HepG2 (cell line): ENCODE results near the gene RNF40. TPM values are rescaled to one million over a fixed set of nuclear protein-coding genes. Genes with fewer than 3 reads are reported as not detected.

Experiments used
- EEA1 ChIP-seq: sonication (generic); formaldehyde crosslinking; IDR thresholded peaks from 2 replicates; pipeline ENCODE4 v1.5.1; 2020; ENCODE audit warnings: mild to moderate bottlenecking, missing genetic modification reagents, borderline replicate concordance
- HMG20B ChIP-seq: conservative IDR thresholded peaks from 2 replicates; pipeline ENCODE4 v1.6.1; 2016; ENCODE audit warnings: missing genetic modification reagents, missing compliant biosample characterization
- HOXA7 ChIP-seq: sonication (generic); formaldehyde crosslinking; IDR thresholded peaks from 2 replicates; pipeline ENCODE4 v1.8.1; 2022; ENCODE audit warnings: mild to moderate bottlenecking, missing genetic modification reagents, moderate library complexity
- ISX ChIP-seq: sonication (generic); formaldehyde crosslinking; conservative IDR thresholded peaks from 2 replicates; pipeline ENCODE4 v1.5.0; 2020; ENCODE audit warnings: missing genetic modification reagents
- KLF15 ChIP-seq: sonication (generic); formaldehyde crosslinking; IDR thresholded peaks from 2 replicates; pipeline ENCODE4 v1.8.1; 2023; ENCODE audit warnings: borderline replicate concordance, mild to moderate bottlenecking, inconsistent platforms, missing genetic modification reagents, mixed read lengths
- NR2C2 ChIP-seq: sonication (generic); formaldehyde crosslinking; IDR thresholded peaks from 2 replicates; pipeline ENCODE4 v1.4.0; 2020; ENCODE audit warnings: missing genetic modification reagents, mild to moderate bottlenecking, moderate library complexity, borderline replicate concordance
- SIN3B ChIP-seq: fragments of 150-350 bp; IDR thresholded peaks from 2 replicates; pipeline ENCODE4 v1.6.1; 2014; ENCODE audit warnings: low read length
- SNAPC2 ChIP-seq: sonication (generic); formaldehyde crosslinking; IDR thresholded peaks from 2 replicates; pipeline ENCODE4 v1.8.1; 2022; ENCODE audit warnings: mild to moderate bottlenecking, missing genetic modification reagents
- TCF7 ChIP-seq: sonication (generic); IDR thresholded peaks from 2 replicates; pipeline ENCODE4 v1.6.1; 2016; ENCODE audit warnings: antibody characterized with exemption, low read depth
- ZNF326 ChIP-seq: sonication (generic); formaldehyde crosslinking; IDR thresholded peaks from 2 replicates; pipeline ENCODE4 v1.4.0; 2020; ENCODE audit warnings: missing genetic modification reagents, borderline replicate concordance
- ZNF607 ChIP-seq: sonication (generic); formaldehyde crosslinking; IDR thresholded peaks from 2 replicates; pipeline ENCODE4 v1.5.1; 2020; ENCODE audit warnings: missing genetic modification reagents, mild to moderate bottlenecking, borderline replicate concordance
- ZNF713 ChIP-seq: sonication (generic); formaldehyde crosslinking; IDR thresholded peaks from 2 replicates; pipeline ENCODE4 v1.4.0; 2020; ENCODE audit warnings: mild to moderate bottlenecking, missing genetic modification reagents
- ZNF850 ChIP-seq: sonication (generic); formaldehyde crosslinking; conservative IDR thresholded peaks from 2 replicates; pipeline ENCODE4 v1.9.0; 2021; ENCODE audit warnings: mild to moderate bottlenecking, missing genetic modification reagents
- polyA plus RNA-seq, 8 experiments: library from polyadenylated mRNA; depleted of rRNA in 3 of 8; stranded (reverse) in 7 of 8; unstranded in 1 of 8; fragments of >200 nt; fragmentation: Illumina TruSeq in 4 of 8; extraction: Trizol in 4 of 8; gene quantifications; 2 replicates each; pipeline versions ENCODE4 v1.2.1 to v1.2.3, GENCODE V29; 2011 to 2016; ENCODE audit warnings: low read depth in 4 of 8, missing spikeins in 1 of 8, mixed read lengths in 1 of 8; ENCODE audit not compliant: insufficient read depth in 1 of 8
- total RNA-seq, 5 experiments: library from RNA; depleted of rRNA; stranded (reverse); fragments of >200 nt; fragmentation: Illumina TruSeq; extraction: Trizol; gene quantifications; 2 replicates each; pipeline ENCODE4 v1.2.3, GENCODE V29; 2016; ENCODE audit warnings: low read depth in 1 of 5
- TF ChIP-seq, protein P1 (sequence below): sonication (generic); formaldehyde crosslinking; IDR thresholded peaks from 2 replicates; pipeline ENCODE4 v1.4.0; 2020; ENCODE audit warnings: missing genetic modification reagents, borderline replicate concordance
- TF ChIP-seq, protein P2 (sequence below): sonication (generic); formaldehyde crosslinking; IDR thresholded peaks from 2 replicates; pipeline ENCODE4 v1.9.0; 2021; ENCODE audit warnings: missing genetic modification reagents, borderline replicate concordance
- TF ChIP-seq, protein P3 (sequence below): sonication (generic); formaldehyde crosslinking; IDR thresholded peaks from 2 replicates; pipeline ENCODE4 v1.8.0; 2022; ENCODE audit warnings: mild to moderate bottlenecking, missing genetic modification reagents; ENCODE audit not compliant: insufficient replicate concordance
- TF ChIP-seq, protein P4 (sequence below): sonication (generic); formaldehyde crosslinking; IDR thresholded peaks from 2 replicates; pipeline ENCODE4 v1.8.1; 2023; ENCODE audit warnings: missing genetic modification reagents, mild to moderate bottlenecking, borderline replicate concordance
- TF ChIP-seq, protein P5 (sequence below): sonication (generic); formaldehyde crosslinking; IDR thresholded peaks from 2 replicates; pipeline ENCODE4 v1.9.0; 2021; ENCODE audit warnings: missing genetic modification reagents, mild to moderate bottlenecking, borderline replicate concordance

RNF40 gene
- total and polyA plus RNA-seq, 2 of the 13 experiments (the other 11 are each of a cell fraction or from before 2014, with no cell fraction given): 84.0 to 85.6 TPM

- TF ChIP-seq, protein P1, sequence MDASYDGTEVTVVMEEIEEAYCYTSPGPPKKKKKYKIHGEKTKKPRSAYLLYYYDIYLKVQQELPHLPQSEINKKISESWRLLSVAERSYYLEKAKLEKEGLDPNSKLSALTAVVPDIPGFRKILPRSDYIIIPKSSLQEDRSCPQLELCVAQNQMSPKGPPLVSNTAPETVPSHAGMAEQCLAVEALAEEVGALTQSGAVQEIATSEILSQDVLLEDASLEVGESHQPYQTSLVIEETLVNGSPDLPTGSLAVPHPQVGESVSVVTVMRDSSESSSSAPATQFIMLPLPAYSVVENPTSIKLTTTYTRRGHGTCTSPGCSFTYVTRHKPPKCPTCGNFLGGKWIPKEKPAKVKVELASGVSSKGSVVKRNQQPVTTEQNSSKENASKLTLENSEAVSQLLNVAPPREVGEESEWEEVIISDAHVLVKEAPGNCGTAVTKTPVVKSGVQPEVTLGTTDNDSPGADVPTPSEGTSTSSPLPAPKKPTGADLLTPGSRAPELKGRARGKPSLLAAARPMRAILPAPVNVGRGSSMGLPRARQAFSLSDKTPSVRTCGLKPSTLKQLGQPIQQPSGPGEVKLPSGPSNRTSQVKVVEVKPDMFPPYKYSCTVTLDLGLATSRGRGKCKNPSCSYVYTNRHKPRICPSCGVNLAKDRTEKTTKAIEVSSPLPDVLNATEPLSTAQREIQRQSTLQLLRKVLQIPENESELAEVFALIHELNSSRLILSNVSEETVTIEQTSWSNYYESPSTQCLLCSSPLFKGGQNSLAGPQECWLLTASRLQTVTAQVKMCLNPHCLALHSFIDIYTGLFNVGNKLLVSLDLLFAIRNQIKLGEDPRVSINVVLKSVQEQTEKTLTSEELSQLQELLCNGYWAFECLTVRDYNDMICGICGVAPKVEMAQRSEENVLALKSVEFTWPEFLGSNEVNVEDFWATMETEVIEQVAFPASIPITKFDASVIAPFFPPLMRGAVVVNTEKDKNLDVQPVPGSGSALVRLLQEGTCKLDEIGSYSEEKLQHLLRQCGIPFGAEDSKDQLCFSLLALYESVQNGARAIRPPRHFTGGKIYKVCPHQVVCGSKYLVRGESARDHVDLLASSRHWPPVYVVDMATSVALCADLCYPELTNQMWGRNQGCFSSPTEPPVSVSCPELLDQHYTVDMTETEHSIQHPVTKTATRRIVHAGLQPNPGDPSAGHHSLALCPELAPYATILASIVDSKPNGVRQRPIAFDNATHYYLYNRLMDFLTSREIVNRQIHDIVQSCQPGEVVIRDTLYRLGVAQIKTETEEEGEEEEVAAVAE (CRISPR knock-in tag): peak; percentile 45
- no peak for TF ChIP-seq TCF7
- TF ChIP-seq, protein P2, sequence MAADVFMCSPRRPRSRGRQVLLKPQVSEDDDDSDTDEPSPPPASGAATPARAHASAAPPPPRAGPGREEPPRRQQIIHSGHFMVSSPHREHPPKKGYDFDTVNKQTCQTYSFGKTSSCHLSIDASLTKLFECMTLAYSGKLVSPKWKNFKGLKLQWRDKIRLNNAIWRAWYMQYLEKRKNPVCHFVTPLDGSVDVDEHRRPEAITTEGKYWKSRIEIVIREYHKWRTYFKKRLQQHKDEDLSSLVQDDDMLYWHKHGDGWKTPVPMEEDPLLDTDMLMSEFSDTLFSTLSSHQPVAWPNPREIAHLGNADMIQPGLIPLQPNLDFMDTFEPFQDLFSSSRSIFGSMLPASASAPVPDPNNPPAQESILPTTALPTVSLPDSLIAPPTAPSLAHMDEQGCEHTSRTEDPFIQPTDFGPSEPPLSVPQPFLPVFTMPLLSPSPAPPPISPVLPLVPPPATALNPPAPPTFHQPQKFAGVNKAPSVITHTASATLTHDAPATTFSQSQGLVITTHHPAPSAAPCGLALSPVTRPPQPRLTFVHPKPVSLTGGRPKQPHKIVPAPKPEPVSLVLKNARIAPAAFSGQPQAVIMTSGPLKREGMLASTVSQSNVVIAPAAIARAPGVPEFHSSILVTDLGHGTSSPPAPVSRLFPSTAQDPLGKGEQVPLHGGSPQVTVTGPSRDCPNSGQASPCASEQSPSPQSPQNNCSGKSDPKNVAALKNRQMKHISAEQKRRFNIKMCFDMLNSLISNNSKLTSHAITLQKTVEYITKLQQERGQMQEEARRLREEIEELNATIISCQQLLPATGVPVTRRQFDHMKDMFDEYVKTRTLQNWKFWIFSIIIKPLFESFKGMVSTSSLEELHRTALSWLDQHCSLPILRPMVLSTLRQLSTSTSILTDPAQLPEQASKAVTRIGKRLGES (CRISPR knock-in tag): peak; percentile 51; the same call in 1 of the 2 replicates
- peak; percentile 92 for TF ChIP-seq SNAPC2
- peak; percentile 27; the same call in 1 of the 2 replicates for TF ChIP-seq HOXA7 (CRISPR knock-in tag)
- peak; percentile 96 for TF ChIP-seq ZNF607 (CRISPR knock-in tag)
- no peak for TF ChIP-seq ZNF850
- TF ChIP-seq SIN3B: no peak
- TF ChIP-seq, protein P3, sequence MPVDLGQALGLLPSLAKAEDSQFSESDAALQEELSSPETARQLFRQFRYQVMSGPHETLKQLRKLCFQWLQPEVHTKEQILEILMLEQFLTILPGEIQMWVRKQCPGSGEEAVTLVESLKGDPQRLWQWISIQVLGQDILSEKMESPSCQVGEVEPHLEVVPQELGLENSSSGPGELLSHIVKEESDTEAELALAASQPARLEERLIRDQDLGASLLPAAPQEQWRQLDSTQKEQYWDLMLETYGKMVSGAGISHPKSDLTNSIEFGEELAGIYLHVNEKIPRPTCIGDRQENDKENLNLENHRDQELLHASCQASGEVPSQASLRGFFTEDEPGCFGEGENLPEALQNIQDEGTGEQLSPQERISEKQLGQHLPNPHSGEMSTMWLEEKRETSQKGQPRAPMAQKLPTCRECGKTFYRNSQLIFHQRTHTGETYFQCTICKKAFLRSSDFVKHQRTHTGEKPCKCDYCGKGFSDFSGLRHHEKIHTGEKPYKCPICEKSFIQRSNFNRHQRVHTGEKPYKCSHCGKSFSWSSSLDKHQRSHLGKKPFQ (CRISPR knock-in tag): peak; percentile 82
- TF ChIP-seq ISX (CRISPR knock-in tag): peak; percentile 11; the same call in 1 of the 2 replicates
- TF ChIP-seq EEA1: peak; percentile 99
- TF ChIP-seq, protein P4, sequence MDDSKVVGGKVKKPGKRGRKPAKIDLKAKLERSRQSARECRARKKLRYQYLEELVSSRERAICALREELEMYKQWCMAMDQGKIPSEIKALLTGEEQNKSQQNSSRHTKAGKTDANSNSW (CRISPR knock-in tag): 0 out of 2 replicates have a peak, but pooled peaks have one; percentile 23
- TF ChIP-seq ZNF713: no peak
- no peak for TF ChIP-seq HMG20B
- peak; percentile 97 for TF ChIP-seq ZNF326 (CRISPR knock-in tag)
- TF ChIP-seq NR2C2 (CRISPR knock-in tag): peak; percentile 82
- TF ChIP-seq, protein P5, sequence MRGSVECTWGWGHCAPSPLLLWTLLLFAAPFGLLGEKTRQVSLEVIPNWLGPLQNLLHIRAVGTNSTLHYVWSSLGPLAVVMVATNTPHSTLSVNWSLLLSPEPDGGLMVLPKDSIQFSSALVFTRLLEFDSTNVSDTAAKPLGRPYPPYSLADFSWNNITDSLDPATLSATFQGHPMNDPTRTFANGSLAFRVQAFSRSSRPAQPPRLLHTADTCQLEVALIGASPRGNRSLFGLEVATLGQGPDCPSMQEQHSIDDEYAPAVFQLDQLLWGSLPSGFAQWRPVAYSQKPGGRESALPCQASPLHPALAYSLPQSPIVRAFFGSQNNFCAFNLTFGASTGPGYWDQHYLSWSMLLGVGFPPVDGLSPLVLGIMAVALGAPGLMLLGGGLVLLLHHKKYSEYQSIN: 0 out of 2 replicates have a peak, but pooled peaks have one; percentile 81
- TF ChIP-seq KLF15: no peak; the same call in 1 of the 2 replicates
Measured at GRCh38 chr16:30775392-30776188, 13.5 kb downstream of the RNF40 start (continued).
